GM23248 (cell line): ENCODE data around the gene THSD4.

Experiments used
- EZH2 ChIP-seq: fragments of 200-600 bp; sonication (generic); IDR thresholded peaks from 2 replicates; pipeline ENCODE4 v1.6.1; 2018; ENCODE audit warnings: antibody characterized with exemption, mild to moderate bottlenecking; ENCODE audit not compliant: insufficient read depth, poor library complexity, severe bottlenecking
- EZH2phosphoT487 ChIP-seq: fragments of 200-600 bp; sonication (generic); IDR thresholded peaks from 2 replicates; pipeline ENCODE4 v1.6.1; 2018; ENCODE audit warnings: antibody characterized with exemption, moderate library complexity, mild to moderate bottlenecking, low read depth; ENCODE audit not compliant: insufficient read depth

GRCh38 chr15:71629781-71630474, 514.7 kb downstream of the THSD4 start:
- TF ChIP-seq EZH2phosphoT487 (no peak), EZH2 (no peak)
